Tibial artery (tissue), 4 donors: ENCODE data around the gene UNK.

ENCODE experiments used
- DNase-seq, 2 donors: peaks; one replicate each; pipeline ENCODE4 v3.0.0-alpha.2; 2019
- H3K27ac ChIP-seq, 2 donors: fragments of 200-600 bp; sonication (generic) in 1 of 2; 1 replicate in 1 of 2; 2 replicates in 1 of 2; pipeline ENCODE4 v1.5.1; 2018 to 2019; ENCODE audit warnings: mild to moderate bottlenecking in 1 of 2
- H3K27me3 ChIP-seq, 2 donors: fragments of 200-600 bp; sonication (generic) in 1 of 2; one replicate each; pipeline versions ENCODE4 v1.5.1 to v1.6.0; 2016 to 2019
- H3K36me3 ChIP-seq, 3 donors: fragments of 200-600 bp; sonication (generic) in 2 of 3; one replicate each; pipeline ENCODE4 v1.5.1; 2016 to 2019; ENCODE audit warnings: mild to moderate bottlenecking in 2 of 3
- H3K4me1 ChIP-seq, 4 donors: fragments of 200-600 bp; sonication (generic) in 2 of 4; 1 replicate in 3 of 4; 2 replicates in 1 of 4; pipeline ENCODE4 v1.5.1; 2016 to 2019
- H3K4me3 ChIP-seq, 2 donors: fragments of 200-600 bp; sonication (generic) in 1 of 2; 1 replicate in 1 of 2; 2 replicates in 1 of 2; pipeline ENCODE4 v1.5.1; 2018 to 2019; ENCODE audit warnings: mild to moderate bottlenecking in 2 of 2
- H3K9me3 ChIP-seq, 3 donors: fragments of 200-600 bp; sonication (generic) in 1 of 3; one replicate each; pipeline ENCODE4 v1.5.1; 2016 to 2019
- intact Hi-C: fragments of 100-400 bp; cut with DNase I; formaldehyde crosslinking; loops from one replicate; pipeline ENCODE4 v1.15.0; 2023; ENCODE audit warnings: low total_unique reads
- TF ChIP-seq, protein P1 (sequence below), 2 experiments: fragments of 200-600 bp in 1 of 2; fragments of 450-650 bp in 1 of 2; IDR thresholded peaks; one replicate each; pipeline ENCODE4 v1.5.1; 2017 to 2019; ENCODE audit warnings: antibody characterized with exemption in 2 of 2, mild to moderate bottlenecking in 1 of 2, moderate library complexity in 1 of 2

The UNK gene

DNA sequence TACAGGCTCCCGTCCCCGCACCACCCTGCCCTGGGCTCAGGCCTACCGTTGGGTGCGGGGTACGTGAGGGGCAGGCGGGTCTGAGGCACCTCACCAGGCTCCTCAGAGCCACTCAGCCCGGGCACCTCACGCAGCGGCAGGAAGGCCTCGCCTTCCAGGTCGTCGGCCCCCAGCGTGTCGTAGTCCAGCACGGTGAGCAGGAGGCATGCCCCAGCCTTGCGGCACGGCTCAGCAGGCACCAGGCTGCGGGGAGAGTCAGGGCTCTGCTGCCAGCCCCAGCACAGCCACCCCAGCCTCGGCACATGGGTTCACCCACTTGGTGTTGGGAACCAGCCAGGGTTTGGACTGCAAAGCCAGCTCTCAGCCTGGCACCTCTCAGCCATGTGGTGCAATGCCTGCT is 44.1 kb downstream of the UNK start:
- Histone ChIP-seq H3K4me1 (peaks cover 0 to 25% (median 17%) of the 10 kb centered on the region in 4 donors), H3K4me3 (no peak overlapping the region), H3K27ac (no peak overlapping the region), H3K36me3 (peaks cover 5 to 47% (median 22%) of the 10 kb centered on the region in 3 donors), H3K27me3 (no peaks in the 10 kb centered on the region), H3K9me3 (no peaks in the 10 kb centered on the region)
- intact Hi-C loops, result no loop called here
- TF ChIP-seq, protein P1, sequence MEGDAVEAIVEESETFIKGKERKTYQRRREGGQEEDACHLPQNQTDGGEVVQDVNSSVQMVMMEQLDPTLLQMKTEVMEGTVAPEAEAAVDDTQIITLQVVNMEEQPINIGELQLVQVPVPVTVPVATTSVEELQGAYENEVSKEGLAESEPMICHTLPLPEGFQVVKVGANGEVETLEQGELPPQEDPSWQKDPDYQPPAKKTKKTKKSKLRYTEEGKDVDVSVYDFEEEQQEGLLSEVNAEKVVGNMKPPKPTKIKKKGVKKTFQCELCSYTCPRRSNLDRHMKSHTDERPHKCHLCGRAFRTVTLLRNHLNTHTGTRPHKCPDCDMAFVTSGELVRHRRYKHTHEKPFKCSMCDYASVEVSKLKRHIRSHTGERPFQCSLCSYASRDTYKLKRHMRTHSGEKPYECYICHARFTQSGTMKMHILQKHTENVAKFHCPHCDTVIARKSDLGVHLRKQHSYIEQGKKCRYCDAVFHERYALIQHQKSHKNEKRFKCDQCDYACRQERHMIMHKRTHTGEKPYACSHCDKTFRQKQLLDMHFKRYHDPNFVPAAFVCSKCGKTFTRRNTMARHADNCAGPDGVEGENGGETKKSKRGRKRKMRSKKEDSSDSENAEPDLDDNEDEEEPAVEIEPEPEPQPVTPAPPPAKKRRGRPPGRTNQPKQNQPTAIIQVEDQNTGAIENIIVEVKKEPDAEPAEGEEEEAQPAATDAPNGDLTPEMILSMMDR (IDR thresholded peaks at IDR 0.05), result no peak
- no peak for DNase-seq

DNA sequence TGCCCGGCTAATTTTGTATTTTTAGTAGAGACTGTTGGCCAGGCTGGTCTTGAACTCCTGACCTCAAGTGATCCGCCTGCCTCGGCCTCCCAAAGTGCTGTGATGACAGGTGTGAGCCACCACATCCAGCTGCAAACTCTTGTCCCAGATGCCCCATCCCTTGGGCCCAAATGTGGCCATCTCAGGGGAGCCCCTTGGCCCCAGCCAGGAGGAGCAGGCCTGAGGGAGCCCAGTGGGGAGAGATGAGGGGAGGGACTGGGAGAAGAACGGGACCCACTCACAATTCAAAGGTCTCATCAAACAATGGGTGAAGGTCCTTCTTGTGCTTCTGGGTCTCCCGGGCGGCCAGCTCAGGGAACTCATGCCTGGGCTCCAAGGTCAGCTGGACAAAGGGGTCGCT is 45.1 kb downstream of the UNK start:
- TF ChIP-seq, protein P1 (IDR thresholded peaks at IDR 0.05), result no peak
- Histone ChIP-seq H3K4me1 (peaks cover 0 to 25% (median 17%) of the 10 kb centered on the region in 4 donors), H3K4me3 (no peak overlapping the region), H3K9me3 (no peaks in the 10 kb centered on the region), H3K27ac (no peak overlapping the region), H3K36me3 (peaks cover 0 to 46% (median 22%) of the 10 kb centered on the region in 3 donors), H3K27me3 (no peaks in the 10 kb centered on the region)
- intact Hi-C loops, result no loop called here
- DNase-seq, result no peak

- H3K36me3 ChIP-seq, result peaks cover 0 to 46% (median 17%) of the 10 kb centered on the region in 3 donors
- no peaks in the 10 kb centered on the region for H3K9me3 ChIP-seq
- no peak overlapping the region for H3K4me3 ChIP-seq
- H3K27me3 ChIP-seq, result no peaks in the 10 kb centered on the region
- H3K27ac ChIP-seq, result no peak overlapping the region
- TF ChIP-seq, protein P1 (IDR thresholded peaks at IDR 0.05), result peak in 1 of 2 experiments; percentile 24
- intact Hi-C loops, result no loop called here
- peaks cover 0 to 28% (median 18%) of the 10 kb centered on the region in 4 donors for H3K4me1 ChIP-seq
- DNase-seq, result no peak
Measured at GRCh38 chr17:75830164-75831031, 45.8 kb downstream of the UNK start.

DNA sequence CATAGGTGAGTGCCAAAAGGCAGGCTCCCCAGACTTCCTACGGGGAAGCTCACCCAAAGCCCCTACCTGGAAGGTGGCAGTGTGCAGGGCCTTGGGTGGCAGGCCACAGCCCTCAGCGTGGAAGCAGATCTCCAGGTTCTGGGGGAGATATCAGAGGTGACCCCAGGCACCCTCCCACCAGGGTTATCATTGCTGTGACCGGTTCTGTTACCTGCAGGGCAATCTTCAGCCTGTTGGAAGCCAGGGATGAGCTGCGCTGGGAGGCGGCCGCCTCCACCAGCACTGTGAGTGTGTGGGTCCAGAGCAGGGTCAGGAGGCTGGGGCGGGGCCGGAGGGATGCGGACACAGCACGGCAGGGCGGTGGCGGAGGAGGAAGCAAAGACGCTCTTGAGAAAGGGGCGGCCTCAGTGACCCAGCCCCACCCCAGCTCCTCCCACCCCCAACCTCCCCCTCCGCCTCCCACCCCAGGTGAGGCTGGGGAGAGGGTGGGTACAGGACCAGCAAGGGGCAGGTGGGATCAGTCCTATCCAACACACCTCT is 46.5 kb downstream of the UNK start:
- no peak overlapping the region for H3K4me3 ChIP-seq
- no peaks in the 10 kb centered on the region for H3K27me3 ChIP-seq
- H3K9me3 ChIP-seq, result no peaks in the 10 kb centered on the region
- peaks cover 0 to 31% (median 19%) of the 10 kb centered on the region in 4 donors for H3K4me1 ChIP-seq
- intact Hi-C loops, result no loop called here
- DNase-seq, result no peak
- TF ChIP-seq, protein P1 (IDR thresholded peaks at IDR 0.05), result no peak
- no peak overlapping the region for H3K27ac ChIP-seq
- H3K36me3 ChIP-seq, result peaks cover 0 to 50% (median 16%) of the 10 kb centered on the region in 3 donors

DNA sequence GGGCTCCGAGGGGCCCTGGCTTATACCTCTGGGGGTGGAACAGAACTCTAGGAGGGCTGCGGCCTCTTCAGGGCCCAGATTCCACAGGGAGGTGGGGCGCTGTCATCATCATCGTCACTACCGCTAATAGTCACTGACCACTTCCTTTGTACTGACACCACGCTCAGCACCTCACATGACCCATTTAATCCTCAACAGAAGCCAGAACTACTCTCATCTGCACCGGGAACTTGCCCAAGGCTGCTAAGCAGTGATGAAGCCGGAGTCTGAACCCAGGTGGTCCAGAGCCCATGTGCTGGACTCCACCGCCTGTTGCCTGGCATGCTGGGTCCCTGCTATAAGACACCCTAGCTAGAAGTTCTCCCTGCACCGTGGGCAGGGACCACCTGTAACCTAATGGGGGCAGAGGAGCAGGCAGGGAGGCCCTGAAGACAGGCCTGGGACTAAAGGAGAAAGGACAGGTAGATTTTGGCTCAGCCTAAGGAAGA is 47.6 kb downstream of the UNK start:
- intact Hi-C loops, result no loop called here
- DNase-seq, result no peak
- no peaks in the 10 kb centered on the region for H3K9me3 ChIP-seq
- no peak overlapping the region for H3K27ac ChIP-seq
- peaks cover 0 to 22% (median 14%) of the 10 kb centered on the region in 4 donors for H3K4me1 ChIP-seq
- H3K4me3 ChIP-seq, result no peak overlapping the region
- peaks cover 0 to 58% (median 16%) of the 10 kb centered on the region in 3 donors for H3K36me3 ChIP-seq
- H3K27me3 ChIP-seq, result no peaks in the 10 kb centered on the region
- TF ChIP-seq, protein P1 (IDR thresholded peaks at IDR 0.05), result no peak
